Measurements from ENCODE around the gene AJUBA.

The AJUBA gene

GRCh38 chr14:23023022-23023794, 40.9 kb upstream of the AJUBA start:
- no peak for TF ChIP-seq CTCF (conservative IDR thresholded peaks at IDR 0.05; ENCODE audit: low read depth, low read length)
- DNase-seq (ENCODE audit: low read depth): no peak
- no peak overlapping the region for H3K4me3 ChIP-seq (ENCODE audit: low read length)

- no peak for DNase-seq (ENCODE audit: low read depth)
- TF ChIP-seq CTCF (conservative IDR thresholded peaks at IDR 0.05; ENCODE audit: low read depth, low read length): no peak
- no peak overlapping the region for H3K4me3 ChIP-seq (ENCODE audit: low read length)
Observed at GRCh38 chr14:23021889-23022442, 39.6 kb upstream of the AJUBA start.

GRCh38 chr14:23021434-23021833, 39.1 kb upstream of the AJUBA start:
- no peak overlapping the region for H3K4me3 ChIP-seq (ENCODE audit: low read length)
- no peak for DNase-seq (ENCODE audit: low read depth)
- no peak for TF ChIP-seq CTCF (conservative IDR thresholded peaks at IDR 0.05; ENCODE audit: low read depth, low read length)

- TF ChIP-seq CTCF (conservative IDR thresholded peaks at IDR 0.05; ENCODE audit: low read depth, low read length): no peak
- DNase-seq (ENCODE audit: low read depth): no peak
- H3K4me3 ChIP-seq (ENCODE audit: low read length): no peak overlapping the region
Observed at GRCh38 chr14:23020143-23021128, 38.1 kb upstream of the AJUBA start.

- H3K4me3 ChIP-seq (ENCODE audit: low read length): no peak overlapping the region
- TF ChIP-seq CTCF (conservative IDR thresholded peaks at IDR 0.05; ENCODE audit: low read depth, low read length): no peak
- no peak for DNase-seq (ENCODE audit: low read depth)
Observed at GRCh38 chr14:23018107-23018506, 35.8 kb upstream of the AJUBA start.

- DNase-seq (ENCODE audit: low read depth): no peak
- TF ChIP-seq CTCF (conservative IDR thresholded peaks at IDR 0.05; ENCODE audit: low read depth, low read length): no peak
- H3K4me3 ChIP-seq (ENCODE audit: low read length): no peak overlapping the region
Observed at GRCh38 chr14:23017091-23017490, 34.7 kb upstream of the AJUBA start.
